H1 (cell line): ENCODE measurements around the gene FCAMR. TPM values are rescaled to one million over a fixed set of nuclear protein-coding genes. Genes with fewer than 3 reads are reported as not detected.

Experiments
- CTCF ChIA-PET: fragments of 300-600 bp; sonication (Branson Sonifier 250); formaldehyde crosslinking; loops from one replicate; lab custom pipeline; 2021; ENCODE audit not compliant: partially characterized antibody; lab: Charles Lee
- POLR2A ChIA-PET: fragments of 300-600 bp; sonication (Branson Sonifier 250); formaldehyde crosslinking; loops from one replicate; lab custom pipeline; 2021; ENCODE audit warnings: inconsistent platforms; ENCODE audit not compliant: partially characterized antibody; lab: Charles Lee
- DNase-seq, 2 experiments: peaks; one replicate each; pipeline versions ENCODE4 v3.0.0 to v3.0.0-alpha.2; 2010 to 2022; ENCODE audit warnings: low spot score in 2 of 2, low read depth in 1 of 2, mixed read lengths in 1 of 2
- FAIRE-seq: peaks from 2 replicates; lab custom pipeline; 2011; peaks lifted over from hg19 to GRCh38; lab: Jason Lieb, UNC
- H2AFZ ChIP-seq: 2 replicates; pipeline ENCODE4 v1.8.1; 2012; ENCODE audit warnings: low read length, inconsistent platforms
- H2AK5ac ChIP-seq: 2 replicates; pipeline ENCODE4 v1.6.1; 2013; ENCODE audit warnings: low read depth, low read length
- H2BK120ac ChIP-seq: replicated peaks from 2 replicates; pipeline ENCODE3; 2013; ENCODE audit warnings: low read depth, low read length, inconsistent platforms
- H2BK12ac ChIP-seq: 2 replicates; pipeline ENCODE4 v1.6.1; 2013; ENCODE audit warnings: low read depth, low read length
- H2BK15ac ChIP-seq: 2 replicates; pipeline ENCODE4 v1.6.1; 2013; ENCODE audit warnings: low read length
- H2BK20ac ChIP-seq: 2 replicates; pipeline ENCODE4 v1.6.1; 2013; ENCODE audit warnings: low read length
- H2BK5ac ChIP-seq: 2 replicates; pipeline ENCODE4 v1.6.1; 2013; ENCODE audit warnings: low read depth, low read length
- H3K14ac ChIP-seq: 2 replicates; pipeline ENCODE4 v1.6.1; 2013; ENCODE audit warnings: inconsistent platforms; ENCODE audit not compliant: insufficient read length
- H3K18ac ChIP-seq: 2 replicates; pipeline ENCODE4 v1.6.1; 2013; ENCODE audit warnings: low read length; ENCODE audit errors: extremely low read depth
- H3K23ac ChIP-seq: 2 replicates; pipeline ENCODE4 v1.6.1; 2013; ENCODE audit warnings: inconsistent platforms; ENCODE audit not compliant: insufficient read length
- H3K23me2 ChIP-seq: 2 replicates; pipeline ENCODE4 v1.6.1; 2013; ENCODE audit warnings: low read depth, low read length
- H3K27ac ChIP-seq: 2 replicates; pipeline ENCODE4 v1.6.1; 2011; ENCODE audit warnings: low read depth, low read length, inconsistent platforms
- H3K27me3 ChIP-seq, 4 experiments: replicated peaks in 1 of 4; 1 replicate in 1 of 4; 2 replicates in 3 of 4; pipeline versions ENCODE4 v1.6.1 to v1.8.1; 2011 to 2013; ENCODE audit warnings: low read length in 3 of 4, mild to moderate bottlenecking in 3 of 4, inconsistent platforms in 2 of 4, mixed read lengths in 2 of 4, moderate library complexity in 1 of 4; ENCODE audit not compliant: control insufficient read depth in 3 of 4, insufficient read depth in 3 of 4; ENCODE audit errors: extremely low read depth in 1 of 4
- H3K36me3 ChIP-seq, 4 experiments: 2 replicates each; pipeline versions ENCODE4 v1.6.1 to v1.8.1; 2011 to 2013; ENCODE audit warnings: mild to moderate bottlenecking in 4 of 4, low read length in 3 of 4, moderate library complexity in 2 of 4, control low read depth in 1 of 4, inconsistent platforms in 1 of 4; ENCODE audit not compliant: insufficient read depth in 4 of 4, control insufficient read depth in 2 of 4
- H3K4ac ChIP-seq: replicated peaks from 2 replicates; pipeline ENCODE3; 2013; ENCODE audit warnings: low read length, low read depth, mixed read lengths, inconsistent platforms; ENCODE audit not compliant: insufficient read length
- H3K4me1 ChIP-seq, 4 experiments: replicated peaks in 1 of 4; 1 replicate in 1 of 4; 2 replicates in 3 of 4; pipeline versions ENCODE4 v1.6.1 to v1.8.1; 2011 to 2013; ENCODE audit warnings: low read length in 3 of 4, inconsistent platforms in 2 of 4, mixed read lengths in 1 of 4; ENCODE audit not compliant: insufficient read depth in 4 of 4, control insufficient read depth in 3 of 4
- H3K4me2 ChIP-seq, 2 experiments: 2 replicates each; pipeline versions ENCODE4 v1.6.1 to v1.8.1; 2011 to 2013; ENCODE audit warnings: low read depth in 2 of 2, low read length in 2 of 2, control low read depth in 1 of 2, inconsistent platforms in 1 of 2, mild to moderate bottlenecking in 1 of 2; ENCODE audit not compliant: insufficient read depth in 1 of 2
- H3K4me3 ChIP-seq, 4 experiments: fragments of 200-600, 300-600 bp in 1 of 4; sonication (generic), shearing (Covaris generic), sonication (Bioruptor Twin) in 1 of 4; 2 replicates each; pipeline versions ENCODE4 v1.5.1 to v1.8.1; 2011 to 2016; ENCODE audit warnings: low read length in 4 of 4, low read depth in 3 of 4, control low read depth in 2 of 4, inconsistent platforms in 2 of 4, mild to moderate bottlenecking in 2 of 4, mixed read lengths in 1 of 4, moderate library complexity in 1 of 4; ENCODE audit not compliant: insufficient read depth in 2 of 4; ENCODE audit errors: extremely low read depth in 1 of 4
- H3K56ac ChIP-seq: replicated peaks from 2 replicates; pipeline ENCODE3; 2013; ENCODE audit warnings: low read depth, mild to moderate bottlenecking, mixed read lengths, low read length, inconsistent platforms; ENCODE audit not compliant: insufficient read length
- H3K79me1 ChIP-seq: 2 replicates; pipeline ENCODE4 v1.6.1; 2013; ENCODE audit warnings: low read depth, low read length, control low read depth
- H3K79me2 ChIP-seq, 2 experiments: 2 replicates each; pipeline versions ENCODE4 v1.6.1 to v1.8.1; 2012 to 2013; ENCODE audit warnings: low read length in 2 of 2, mild to moderate bottlenecking in 2 of 2, inconsistent platforms in 1 of 2; ENCODE audit not compliant: insufficient read depth in 2 of 2, control insufficient read depth in 1 of 2
- H3K9ac ChIP-seq, 4 experiments: replicated peaks in 1 of 4; 1 replicate in 1 of 4; 2 replicates in 3 of 4; pipeline versions ENCODE4 v1.6.1 to v1.8.1; 2011 to 2013; ENCODE audit warnings: low read depth in 3 of 4, low read length in 3 of 4, control low read depth in 2 of 4, mild to moderate bottlenecking in 2 of 4, moderate library complexity in 2 of 4, inconsistent platforms in 1 of 4; ENCODE audit errors: extremely low read depth in 1 of 4
- H3K9me3 ChIP-seq, 2 experiments: 2 replicates each; pipeline versions ENCODE4 v1.6.1 to v1.8.1; 2012 to 2013; ENCODE audit warnings: mild to moderate bottlenecking in 2 of 2, moderate library complexity in 2 of 2, control low read depth in 1 of 2, inconsistent platforms in 1 of 2, low read depth in 1 of 2, low read length in 1 of 2, mixed read lengths in 1 of 2; ENCODE audit not compliant: insufficient read depth in 2 of 2
- H4K20me1 ChIP-seq, 2 experiments: replicated peaks in 1 of 2; 2 replicates each; pipeline versions ENCODE3 to v1.8.1; 2011 to 2013; ENCODE audit warnings: inconsistent platforms in 2 of 2, low read length in 2 of 2, mild to moderate bottlenecking in 1 of 2; ENCODE audit not compliant: insufficient read depth in 2 of 2, control insufficient read depth in 1 of 2
- H4K5ac ChIP-seq: 2 replicates; pipeline ENCODE4 v1.6.1; 2013; ENCODE audit warnings: low read length, low read depth, mixed read lengths, inconsistent platforms; ENCODE audit not compliant: insufficient read length
- H4K8ac ChIP-seq: 2 replicates; pipeline ENCODE4 v1.8.0; 2013; ENCODE audit warnings: mild to moderate bottlenecking, moderate library complexity, low read length, inconsistent platforms; ENCODE audit not compliant: insufficient read depth; ENCODE audit errors: extremely low read depth
- H4K91ac ChIP-seq: replicated peaks from 2 replicates; pipeline ENCODE3; 2013; ENCODE audit warnings: low read length, mixed read lengths, inconsistent platforms; ENCODE audit not compliant: insufficient read length
- ZNF274 ChIP-seq: IDR thresholded peaks from 2 replicates; pipeline ENCODE4 v1.7.0; 2012; ENCODE audit warnings: low read length, borderline replicate concordance; ENCODE audit errors: extremely low read depth
- WGBS, 2 experiments: shearing (Covaris generic) in 1 of 2; methylation state at CpG; one replicate each; pipeline versions ENCODE4 v1.1.6 to v1.1.7; 2013 to 2015; ENCODE audit warnings: low lambda C conversion rate in 2 of 2, mixed read lengths in 2 of 2, inconsistent platforms in 1 of 2, low coverage in 1 of 2, missing lambda C conversion rate in 1 of 2; ENCODE audit not compliant: insufficient replicate concordance in 2 of 2, insufficient coverage in 1 of 2, insufficient read length in 1 of 2; ENCODE audit errors: extremely low coverage in 1 of 2, missing lambda C conversion rate in 1 of 2; 5-methylcytosine and 5-hydroxymethylcytosine counted together
- polyA plus RNA-seq, 7 experiments: library from polyadenylated mRNA; depleted of rRNA in 3 of 7; stranded (reverse) in 5 of 7; unstranded in 2 of 7; fragments of >200 nt in 5 of 7; fragments of 200-250 nt in 2 of 7; gene quantifications; 1 replicate in 5 of 7; 2 replicates in 1 of 7; 4 replicates in 1 of 7; pipeline versions ENCODE4 v1.2.1 to v1.2.3, GENCODE V29; 2011 to 2013; ENCODE audit warnings: missing spikeins in 2 of 7, mixed read lengths in 2 of 7
- total RNA-seq: library from RNA; stranded (reverse); fragmentation: NEBNext Ultra II Directional; extraction: Animal tissue kit (Norgen Biotek cat#: 25700); gene quantifications from 2 replicates; pipeline ENCODE4 v1.2.1, GENCODE V29; 2021

Gene FCAMR
- total and polyA plus RNA-seq, 2 of the 8 experiments (the other 6 are each of a cell fraction or from before 2014, with no cell fraction given), result not detected

- CTCF ChIA-PET, result interaction anchor here (0.7 to 1.9 kb wide), 10 partner anchors 9 to 232 kb away, joined by 3 to 6 read pairs (median 3); no protein-coding TSS in a partner anchor
- Histone ChIP-seq H2AK5ac (no peak overlapping the region), H2AFZ (no peak overlapping the region), H3K4me1 (no peaks in the 10 kb centered on the region), H3K79me2 (no peaks in the 10 kb centered on the region), H3K23me2 (no peaks in the 10 kb centered on the region), H2BK120ac (no peak overlapping the region), H4K91ac (no peak overlapping the region), H3K23ac (no peak overlapping the region), H3K27me3 (no peaks in the 10 kb centered on the region), H4K5ac (no peak overlapping the region), H3K14ac (no peak overlapping the region), H2BK15ac (no peak overlapping the region), H3K9me3 (no peaks in the 10 kb centered on the region), H3K4ac (no peak overlapping the region), H3K4me3 (no peak overlapping the region), H2BK12ac (no peak overlapping the region), H3K36me3 (no peaks in the 10 kb centered on the region), H3K79me1 (no peaks in the 10 kb centered on the region), H3K27ac (no peak overlapping the region), H4K20me1 (no peaks in the 10 kb centered on the region), H2BK20ac (no peak overlapping the region), H3K18ac (no peak overlapping the region; the same call in 1 of the 2 replicates), H2BK5ac (no peak overlapping the region), H3K4me2 (no peak overlapping the region), H4K8ac (no peak overlapping the region; the same call in 1 of the 2 replicates), H3K56ac (no peak overlapping the region), H3K9ac (no peak overlapping the region)
- TF ChIP-seq ZNF274, result no peak
- FAIRE-seq, result no peak
- no peak for DNase-seq
- POLR2A ChIA-PET, result interaction anchor here (1.1 kb wide), 1 partner anchor 15 kb away, joined by 3 read pairs; no protein-coding TSS in a partner anchor
- WGBS, 2 experiments, result 83% methylated on average over 8 of the region's 8 CpGs; no CpG with 5 or more reads in 1 of the 2 experiments
Measured at GRCh38 chr1:206967096-206967849, 3.0 kb downstream of the FCAMR start.
